IMR-90 (cell line): ENCODE data around the gene AQP7.
A peak's percentile ranks its signal among the peaks of the same experiment; 100 is the strongest.

ENCODE experiments used
- BHLHE40 ChIP-seq: fragments of 150-350 bp; IDR thresholded peaks from 2 replicates; pipeline ENCODE4 v1.6.1; 2016; ENCODE audit warnings: mild to moderate bottlenecking, low read depth, low read length
- CEBPB ChIP-seq: IDR thresholded peaks from 2 replicates; pipeline ENCODE4 v1.6.1; 2012; ENCODE audit warnings: low read depth, low read length, improper control_type of control experiment
- CHD1 ChIP-seq: IDR thresholded peaks from 2 replicates; pipeline ENCODE4 v1.6.1; 2012; ENCODE audit warnings: low read depth, low read length, improper control_type of control experiment
- CTCF ChIP-seq: conservative IDR thresholded peaks from 2 replicates; pipeline ENCODE4 v1.5.1; 2012; ENCODE audit warnings: mild to moderate bottlenecking, low read depth, low read length, improper control_type of control experiment
- MAFK ChIP-seq: IDR thresholded peaks from 2 replicates; pipeline ENCODE4 v1.6.1; 2012; ENCODE audit warnings: low read depth, low read length, improper control_type of control experiment
- MXI1 ChIP-seq: IDR thresholded peaks from 2 replicates; pipeline ENCODE4 v1.6.1; 2012; ENCODE audit warnings: low read depth, mild to moderate bottlenecking, low read length, moderate library complexity, borderline replicate concordance
- POLR2A ChIP-seq: IDR thresholded peaks from 2 replicates; pipeline ENCODE4 v1.6.1; 2012; ENCODE audit warnings: mild to moderate bottlenecking, low read depth, low read length
- RAD21 ChIP-seq: IDR thresholded peaks from 2 replicates; pipeline ENCODE4 v1.6.1; 2012; ENCODE audit warnings: low read length, improper control_type of control experiment
- RCOR1 ChIP-seq: IDR thresholded peaks from 2 replicates; pipeline ENCODE4 v1.6.1; 2012; ENCODE audit warnings: mild to moderate bottlenecking, low read length, improper control_type of control experiment; ENCODE audit not compliant: insufficient replicate concordance
- RFX5 ChIP-seq: IDR thresholded peaks from 2 replicates; pipeline ENCODE4 v1.8.0; 2012; ENCODE audit warnings: low read depth, mild to moderate bottlenecking, low read length, moderate library complexity
- USF2 ChIP-seq: fragments of 150-350 bp; IDR thresholded peaks from 2 replicates; pipeline ENCODE4 v1.6.1; 2017; ENCODE audit warnings: mild to moderate bottlenecking, antibody characterized with exemption, low read length, low read depth

GRCh38 chr9:33374634-33375237 lies 27.6 kb downstream of the AQP7 start:
- peak; percentile 89 for TF ChIP-seq CTCF
- TF ChIP-seq POLR2A = no peak
- TF ChIP-seq RAD21 = peak; percentile 86
- TF ChIP-seq MXI1 = no peak
- TF ChIP-seq RCOR1 = no peak
- no peak for TF ChIP-seq CEBPB
- TF ChIP-seq BHLHE40 = no peak
- no peak for TF ChIP-seq MAFK
- TF ChIP-seq USF2 = no peak
- TF ChIP-seq RFX5 = no peak
- no peak for TF ChIP-seq CHD1
